NOMO-1 (cell line): Measurements from ENCODE around the gene P2RX7.
"Not testable (repeated sequence)": the region's sequence is repeated elsewhere in the genome, so short reads cannot be mapped to it uniquely, and the experiment has no call there.

Experiments used
- DNase-seq, 2 experiments: peaks; one replicate each; lab custom pipeline; 2025; ENCODE audit not compliant: unreplicated experiment in 2 of 2; lab: John Stamatoyannopoulos, UW

Gene P2RX7

GRCh38 chr12:121167951-121168350, 35.3 kb downstream of the P2RX7 start:
- DNase-seq = no peak

DNA sequence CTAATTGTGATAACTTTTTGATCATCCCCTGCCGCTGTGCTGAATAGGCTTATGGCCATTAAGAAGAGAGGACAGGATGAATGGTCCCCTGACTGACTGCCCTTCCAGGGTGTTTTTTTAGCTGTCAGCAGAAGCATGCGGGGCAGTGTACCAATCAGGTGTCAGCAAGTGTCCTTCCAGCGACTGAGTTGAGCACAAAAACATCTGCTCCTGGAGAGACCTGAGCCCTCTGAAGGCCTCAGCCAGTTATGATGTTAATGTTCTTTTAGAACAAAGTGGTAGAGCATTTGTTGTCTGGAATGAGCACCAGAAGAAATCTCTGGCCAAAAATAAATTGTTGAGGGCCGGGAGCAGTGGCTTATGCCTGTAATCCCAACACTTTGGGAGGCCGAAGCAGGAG, 37.5 kb downstream of the P2RX7 start:
- no peak for DNase-seq

DNA sequence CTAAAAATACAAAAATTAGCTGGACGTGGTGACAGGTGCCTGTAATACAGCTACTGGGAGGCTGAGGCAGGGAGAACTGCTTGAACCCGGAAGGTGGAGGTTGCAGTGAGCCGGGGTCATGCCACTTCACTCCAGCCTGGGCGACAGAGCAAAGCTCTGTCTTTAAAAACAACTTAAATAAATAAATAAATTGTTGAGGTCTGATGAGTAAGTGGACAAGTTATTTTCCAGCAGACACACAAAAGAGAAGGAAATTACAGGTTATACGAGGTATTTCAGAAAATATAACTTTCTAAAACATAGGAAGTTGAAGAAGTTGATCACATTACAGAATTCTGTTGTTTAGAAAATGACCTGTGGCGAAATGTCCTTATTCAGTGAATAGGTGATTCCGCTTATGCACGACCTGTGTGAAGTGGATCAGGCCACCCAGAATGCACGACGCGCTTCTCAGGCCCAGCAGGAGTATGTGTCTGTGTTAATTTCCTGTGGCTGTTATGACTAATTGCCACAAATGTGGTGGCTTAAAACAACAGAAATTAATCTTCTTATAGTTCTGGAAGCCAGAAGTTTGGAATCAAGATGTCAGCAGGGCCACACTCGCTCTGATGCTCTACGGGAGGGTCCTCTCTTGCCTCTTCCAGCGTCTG, 38.1 kb downstream of the P2RX7 start:
- DNase-seq = peak; percentile 49 to 59

DNA sequence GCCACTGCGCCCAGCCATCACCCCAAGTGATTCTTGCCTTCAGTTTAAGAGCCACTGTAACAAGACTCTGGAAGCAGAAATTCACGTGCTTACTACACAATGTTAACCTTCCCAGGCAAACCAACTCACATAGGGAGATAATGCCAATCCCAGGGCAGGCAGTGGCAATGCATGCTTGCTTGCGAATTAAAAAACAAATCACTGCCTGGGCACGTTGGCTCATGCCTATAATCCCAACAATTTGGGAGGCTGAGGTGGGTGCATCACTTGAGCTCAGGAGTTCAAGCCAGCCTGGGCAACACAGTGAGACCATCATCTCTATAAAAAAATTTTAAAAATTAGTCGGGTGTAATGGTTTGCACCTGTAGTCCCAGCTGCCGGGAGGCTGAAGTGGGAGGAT, 39.5 kb downstream of the P2RX7 start:
- no peak for DNase-seq

GRCh38 chr12:121175383-121176119, 42.9 kb downstream of the P2RX7 start:
- peak; percentile 58 to 81 for DNase-seq

DNA sequence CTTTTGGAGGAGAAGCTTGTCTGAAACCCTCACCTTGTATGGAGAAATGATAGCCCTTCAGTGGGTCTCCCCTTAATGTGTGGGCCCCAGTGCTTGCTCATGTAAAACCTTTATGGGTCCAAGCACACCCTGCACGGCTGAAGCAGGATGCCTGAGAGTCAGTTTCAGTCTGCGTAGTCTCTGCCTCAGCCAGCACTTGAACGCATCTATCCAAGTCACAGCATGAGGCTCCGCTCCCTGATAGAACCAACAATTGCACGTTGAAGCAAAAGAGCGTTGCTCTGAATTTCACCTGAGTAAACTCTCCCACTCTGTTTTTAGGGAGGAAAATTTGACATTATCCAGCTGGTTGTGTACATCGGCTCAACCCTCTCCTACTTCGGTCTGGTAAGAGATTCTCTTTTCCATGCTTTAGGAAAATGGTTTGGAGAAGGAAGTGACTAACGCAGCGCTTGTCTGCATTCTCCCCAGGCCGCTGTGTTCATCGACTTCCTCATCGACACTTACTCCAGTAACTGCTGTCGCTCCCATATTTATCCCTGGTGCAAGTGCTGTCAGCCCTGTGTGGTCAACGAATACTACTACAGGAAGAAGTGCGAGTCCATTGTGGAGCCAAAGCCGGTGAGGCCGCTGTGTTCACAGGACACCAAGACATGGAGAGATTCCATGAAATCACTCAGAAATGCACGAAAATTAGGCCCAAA, 44.3 kb downstream of the P2RX7 start:
- DNase-seq = no peak

GRCh38 chr12:121181181-121181580, 48.5 kb downstream of the P2RX7 start:
- no peak for DNase-seq

GRCh38 chr12:121182222-121182893, 49.7 kb downstream of the P2RX7 start:
- DNase-seq = no peak

GRCh38 chr12:121184425-121184824, 51.7 kb downstream of the P2RX7 start:
- no peak for DNase-seq

DNA sequence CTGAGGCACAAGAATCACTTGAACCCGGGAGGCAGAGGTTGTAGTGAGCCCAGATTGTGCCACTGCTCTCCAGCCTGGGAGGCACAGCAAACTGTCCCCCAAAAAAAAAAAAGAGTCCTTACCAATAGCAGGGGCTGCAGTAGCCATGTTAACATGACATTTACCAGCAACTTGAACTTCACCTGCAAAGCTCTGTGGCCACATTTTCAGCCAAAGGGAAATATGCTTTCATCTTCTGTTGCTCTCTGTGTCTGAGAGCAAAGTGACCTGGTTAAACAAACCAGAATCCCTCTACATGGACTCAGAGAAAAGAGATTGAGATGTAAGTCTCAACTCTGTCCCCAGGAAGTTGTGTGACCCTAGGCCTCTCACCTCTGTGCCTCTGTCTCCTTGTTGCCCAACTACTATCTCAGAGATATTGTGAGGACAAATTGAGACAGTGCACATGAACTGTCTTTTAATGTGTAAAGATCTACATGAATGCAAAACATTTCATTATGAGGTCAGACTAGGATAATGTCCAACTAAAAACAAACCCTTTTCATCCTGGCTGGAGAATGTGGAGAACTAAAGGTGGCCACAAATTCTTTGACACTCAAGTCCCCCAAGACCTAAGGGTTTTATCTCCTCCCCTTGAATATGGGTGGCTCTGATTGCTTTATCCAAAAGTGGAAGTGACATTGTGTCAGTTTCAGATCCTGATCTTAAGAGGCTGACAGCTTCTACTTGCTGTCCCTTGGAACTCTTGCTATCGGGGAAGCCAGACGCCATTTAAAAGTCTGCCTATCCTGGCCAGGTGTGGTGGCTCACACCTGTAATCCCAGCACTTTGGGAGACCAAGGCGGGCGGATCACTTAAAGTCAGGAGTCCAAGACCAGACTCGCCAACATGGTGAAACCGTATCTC, 52.6 kb downstream of the P2RX7 start:
- DNase-seq = peak; percentile 27 to 82

GRCh38 chr12:121186826-121187225, 54.1 kb downstream of the P2RX7 start:
- DNase-seq = no peak

DNA sequence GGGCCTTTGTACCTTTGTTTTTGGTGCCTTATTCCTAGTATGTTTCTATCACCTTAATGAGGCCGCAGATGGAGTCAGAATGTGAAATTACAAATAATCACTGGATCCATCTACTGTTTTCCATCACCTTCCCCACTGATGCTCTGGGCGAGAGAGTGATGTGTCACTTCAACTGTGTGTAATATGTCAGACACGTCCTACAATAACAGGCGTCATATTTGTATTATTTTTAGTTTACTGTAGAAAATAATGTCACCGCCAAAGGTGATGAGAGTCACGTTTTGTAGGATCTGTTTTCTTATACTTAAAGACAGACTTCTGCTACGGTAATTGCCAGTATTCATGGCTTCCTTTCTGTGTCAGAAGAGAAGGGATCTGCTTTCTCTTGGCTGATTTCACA, 54.8 kb downstream of the P2RX7 start:
- DNase-seq = no peak

DNA sequence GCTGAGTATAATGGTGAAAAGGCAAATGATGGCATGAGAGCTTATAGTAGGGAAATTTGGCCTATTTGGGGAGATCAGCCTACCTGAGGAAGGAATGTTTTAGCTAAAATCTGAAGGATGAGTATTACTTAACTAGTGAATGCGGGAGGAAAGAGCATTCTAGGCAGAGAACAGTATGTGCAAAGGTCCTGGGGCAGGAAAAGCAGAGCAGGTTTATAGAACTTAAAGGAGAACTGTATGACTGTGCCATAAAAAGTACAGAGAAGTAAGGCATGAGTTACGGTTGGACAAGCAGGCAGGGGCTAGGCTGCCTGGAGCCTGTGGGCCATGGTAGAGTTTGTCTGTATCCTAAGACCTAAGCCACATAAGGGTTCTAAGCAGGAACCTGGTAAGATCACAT, 55.6 kb downstream of the P2RX7 start:
- no peak for DNase-seq

GRCh38 chr12:121189131-121189530, 56.5 kb downstream of the P2RX7 start:
- DNase-seq = no peak

DNA sequence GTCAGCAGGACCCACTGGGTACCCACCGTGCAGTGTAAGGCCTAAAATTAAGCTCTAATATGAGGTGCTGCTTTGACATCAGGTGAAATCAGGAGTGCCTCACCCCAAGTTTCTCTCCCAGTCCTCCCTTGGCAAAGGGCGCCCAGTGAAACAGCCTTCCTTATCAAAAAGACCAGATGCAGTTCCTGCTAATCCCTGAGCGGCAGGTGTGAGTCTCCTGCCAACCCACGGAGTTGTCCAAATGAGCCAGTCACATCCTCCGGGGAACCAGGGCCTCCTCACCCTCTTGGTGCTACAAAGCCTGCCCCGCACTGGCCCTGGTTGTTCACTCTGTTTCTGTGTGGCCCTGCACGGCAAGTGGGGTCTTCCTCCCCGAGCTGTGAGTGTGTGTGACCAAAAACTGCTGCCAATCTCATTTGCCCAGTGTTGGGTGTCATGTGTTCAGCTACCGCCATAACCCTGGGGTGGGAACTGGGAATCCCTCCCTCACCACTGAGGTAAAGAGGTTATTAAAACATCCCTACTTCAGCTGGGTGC, 57.0 kb downstream of the P2RX7 start:
- DNase-seq = no peak

GRCh38 chr12:121190523-121191031, 57.9 kb downstream of the P2RX7 start:
- DNase-seq = no peak

DNA sequence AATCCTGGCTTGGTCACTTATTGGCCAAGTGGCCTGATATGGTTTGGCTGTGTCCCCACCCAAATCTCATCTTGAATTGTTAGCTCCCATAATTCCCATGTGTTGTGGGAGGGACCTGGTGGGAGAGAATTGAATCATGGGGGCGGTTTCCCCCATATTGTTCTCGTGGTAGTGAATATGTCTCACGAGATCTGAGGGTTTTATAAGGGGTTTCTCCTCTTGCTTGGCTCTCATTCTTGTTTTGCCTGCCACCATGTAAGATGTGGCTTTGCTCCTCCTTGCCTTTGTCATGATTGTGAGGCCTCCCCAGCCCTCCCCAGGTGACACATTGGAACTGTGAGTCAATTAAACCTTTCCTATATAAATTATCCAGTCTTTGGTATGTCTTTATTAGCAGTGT, 58.5 kb downstream of the P2RX7 start:
- no peak for DNase-seq

GRCh38 chr12:121196902-121197301, 64.2 kb downstream of the P2RX7 start:
- DNase-seq = peak; percentile 78 to 92

- no peak for DNase-seq
Observed at GRCh38 chr12:121198949-121199348, 66.3 kb downstream of the P2RX7 start.

GRCh38 chr12:121201140-121201539, 68.5 kb downstream of the P2RX7 start:
- DNase-seq = not testable (repeated sequence)
